Astrocyte (in vitro differentiated cells and primary cell): ENCODE data around the gene ZGPAT.

Source experiments
- EZH2 ChIP-seq: IDR thresholded peaks from 2 replicates; pipeline ENCODE4 v1.6.1; 2012; ENCODE audit warnings: mild to moderate bottlenecking, low read length, inconsistent platforms; ENCODE audit not compliant: insufficient read depth
- TF ChIP-seq, protein P1 (sequence below): IDR thresholded peaks from 2 replicates; pipeline ENCODE4 v1.5.1; 2011; ENCODE audit warnings: low read depth, mild to moderate bottlenecking, inconsistent platforms, low read length, moderate library complexity; ENCODE audit not compliant: insufficient read depth

DNA sequence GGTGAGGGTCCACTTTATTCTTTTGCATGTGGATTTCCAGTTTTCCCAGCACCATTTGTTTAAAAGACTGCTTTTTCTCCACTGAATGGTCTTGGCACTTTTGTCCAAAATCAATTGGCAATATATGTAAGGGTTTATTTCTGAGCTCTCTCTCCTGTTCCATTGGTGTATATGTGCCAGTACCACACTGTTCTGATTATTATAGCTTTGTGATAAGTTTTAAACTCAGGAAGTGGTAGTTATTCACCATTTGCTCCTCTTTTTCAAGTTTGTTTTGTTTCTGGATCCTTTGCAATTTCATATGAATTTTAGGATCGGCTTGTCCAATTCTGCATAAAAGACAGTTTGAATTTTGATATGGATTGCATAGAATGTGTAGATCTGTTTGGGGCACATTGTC lies 4.4 kb downstream of the ZGPAT start:
- TF ChIP-seq, protein P1, sequence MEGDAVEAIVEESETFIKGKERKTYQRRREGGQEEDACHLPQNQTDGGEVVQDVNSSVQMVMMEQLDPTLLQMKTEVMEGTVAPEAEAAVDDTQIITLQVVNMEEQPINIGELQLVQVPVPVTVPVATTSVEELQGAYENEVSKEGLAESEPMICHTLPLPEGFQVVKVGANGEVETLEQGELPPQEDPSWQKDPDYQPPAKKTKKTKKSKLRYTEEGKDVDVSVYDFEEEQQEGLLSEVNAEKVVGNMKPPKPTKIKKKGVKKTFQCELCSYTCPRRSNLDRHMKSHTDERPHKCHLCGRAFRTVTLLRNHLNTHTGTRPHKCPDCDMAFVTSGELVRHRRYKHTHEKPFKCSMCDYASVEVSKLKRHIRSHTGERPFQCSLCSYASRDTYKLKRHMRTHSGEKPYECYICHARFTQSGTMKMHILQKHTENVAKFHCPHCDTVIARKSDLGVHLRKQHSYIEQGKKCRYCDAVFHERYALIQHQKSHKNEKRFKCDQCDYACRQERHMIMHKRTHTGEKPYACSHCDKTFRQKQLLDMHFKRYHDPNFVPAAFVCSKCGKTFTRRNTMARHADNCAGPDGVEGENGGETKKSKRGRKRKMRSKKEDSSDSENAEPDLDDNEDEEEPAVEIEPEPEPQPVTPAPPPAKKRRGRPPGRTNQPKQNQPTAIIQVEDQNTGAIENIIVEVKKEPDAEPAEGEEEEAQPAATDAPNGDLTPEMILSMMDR = no peak
- TF ChIP-seq EZH2 = no peak
